Adipose tissue (tissue), 3 donors: ENCODE data around the gene PTTG1IP2. TPM values are rescaled to one million over a fixed set of nuclear protein-coding genes. Genes with fewer than 3 reads are reported as not detected.

Source experiments
- H3K27ac ChIP-seq: one replicate; pipeline ENCODE4 v1.5.1; 2013; ENCODE audit warnings: low read depth, low read length
- WGBS, 3 donors: extraction: QIAGEN DNeasy Blood & Tissue Kit; methylation state at CpG; one replicate each; pipeline ENCODE4 v1.1.7; 2013; 5-methylcytosine and 5-hydroxymethylcytosine counted together
- polyA plus RNA-seq, 3 donors: library from polyadenylated mRNA; stranded (reverse); fragments of 200-250 nt; gene quantifications; one replicate each; pipeline ENCODE4 v1.2.3, GENCODE V29; 2013
- donor health status: healthy with polysubstance abuse.
- donor health status: Bipolar disorder and iron deficiency.
- donor health status: healthy.

PTTG1IP2 gene
- polyA plus RNA-seq, 3 donors: not detected

DNA sequence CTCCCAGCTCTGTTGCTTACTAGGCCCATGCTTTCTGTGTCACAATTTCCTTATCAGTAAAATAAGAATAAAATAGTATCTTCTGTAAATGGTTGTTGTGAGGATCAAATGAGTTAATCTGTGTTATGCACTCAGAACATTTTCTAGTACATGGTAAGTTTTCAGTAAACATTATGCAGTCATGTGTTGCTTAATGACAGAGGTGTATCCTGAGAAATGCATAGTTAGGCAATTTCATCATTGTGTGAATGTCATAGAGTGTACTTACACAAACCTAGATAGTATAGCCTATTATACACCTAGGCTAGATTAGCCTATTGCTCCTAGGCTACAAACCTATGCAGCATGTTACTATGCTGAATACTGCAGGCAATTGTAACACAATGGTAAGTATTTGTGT is 4.4 kb downstream of the PTTG1IP2 start:
- H3K27ac ChIP-seq: no peak overlapping the region

DNA sequence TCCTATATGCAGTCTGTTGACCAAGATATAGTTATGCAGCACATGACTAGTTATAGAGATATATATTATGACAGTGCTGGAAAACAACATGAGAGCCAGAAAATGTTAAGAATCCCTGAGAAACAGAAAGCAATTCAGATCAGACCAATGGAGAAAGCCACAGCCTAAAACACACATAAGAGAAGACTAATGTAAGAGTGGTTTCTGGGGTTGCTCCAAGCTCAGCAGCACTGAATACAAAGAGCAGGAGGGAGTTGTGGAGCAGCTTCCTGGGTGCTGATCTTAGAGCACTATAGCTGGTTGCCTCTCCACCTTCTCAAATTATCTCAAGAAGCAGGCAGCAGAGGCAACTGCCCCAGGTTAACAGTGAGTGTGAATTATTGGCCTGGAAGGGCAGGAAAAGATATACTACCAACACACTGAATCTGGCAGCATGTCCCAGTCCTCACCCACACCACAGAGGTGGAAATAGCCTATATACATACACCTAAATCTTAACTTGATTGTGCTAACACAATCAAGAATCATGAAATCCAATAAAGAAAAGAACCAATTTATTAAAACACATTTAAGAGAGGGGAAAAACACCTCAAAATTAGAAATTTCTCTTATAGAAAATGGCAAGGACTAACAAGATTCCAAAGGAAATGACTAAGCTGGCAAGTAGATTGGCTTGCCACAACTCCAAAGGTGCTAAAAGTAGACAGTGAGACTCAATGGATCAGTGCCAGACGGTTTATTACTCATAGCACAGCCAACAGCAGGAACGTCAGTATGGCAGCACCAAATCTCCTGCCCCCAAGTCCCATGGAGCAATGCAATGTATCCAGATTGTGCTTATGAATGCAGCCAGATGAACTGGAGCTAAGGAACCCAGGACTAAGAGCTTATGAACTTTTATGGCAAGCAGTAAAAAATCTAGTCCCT is 5.1 kb downstream of the PTTG1IP2 start:
- H3K27ac ChIP-seq: no peak overlapping the region
- 72 to 78% (median 73%) methylated on average over 2 of the region's 2 CpGs for WGBS, 3 donors

DNA sequence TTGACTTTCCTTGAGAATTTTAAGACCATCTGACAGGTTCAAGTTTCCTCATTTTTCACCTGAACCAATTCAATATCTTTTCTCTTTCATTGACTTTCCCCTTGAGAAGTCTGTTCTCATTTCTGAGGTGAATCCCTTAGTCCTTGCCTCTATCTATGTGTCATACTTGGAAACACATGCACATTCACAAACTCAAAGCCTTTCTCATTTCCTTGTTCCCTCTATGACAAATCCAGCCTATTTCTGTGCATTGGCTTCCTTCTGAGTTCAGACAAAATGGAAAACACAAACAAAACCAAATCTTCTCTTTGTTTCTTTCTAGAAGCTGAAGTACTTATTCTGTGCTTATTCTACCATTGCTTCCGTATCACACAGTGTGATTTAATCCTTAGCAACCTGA is 13.8 kb downstream of the PTTG1IP2 start:
- WGBS, 3 donors: 91 to 98% (median 97%) methylated on average over 1 of the region's 1 CpG
- no peak overlapping the region for H3K27ac ChIP-seq

DNA sequence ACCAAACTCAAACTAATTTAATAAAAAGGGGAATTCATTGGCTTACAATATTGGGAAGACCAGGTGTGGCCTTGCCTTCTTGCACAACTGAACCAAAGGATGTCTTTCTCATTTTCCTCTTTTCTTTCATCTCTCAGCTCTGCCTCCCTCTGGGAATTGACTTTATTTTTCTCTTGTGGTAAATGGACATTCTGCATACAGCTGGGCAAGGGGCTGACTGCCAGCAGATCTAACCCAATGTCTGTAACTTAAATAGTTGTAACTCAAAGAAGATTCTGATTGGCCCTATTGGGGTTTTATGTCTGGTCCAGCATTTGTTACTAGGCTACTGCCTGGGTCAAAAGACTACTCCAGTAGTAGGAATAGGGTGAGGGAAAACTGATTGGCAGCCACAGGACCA is 15.3 kb downstream of the PTTG1IP2 start:
- H3K27ac ChIP-seq: no peak overlapping the region

DNA sequence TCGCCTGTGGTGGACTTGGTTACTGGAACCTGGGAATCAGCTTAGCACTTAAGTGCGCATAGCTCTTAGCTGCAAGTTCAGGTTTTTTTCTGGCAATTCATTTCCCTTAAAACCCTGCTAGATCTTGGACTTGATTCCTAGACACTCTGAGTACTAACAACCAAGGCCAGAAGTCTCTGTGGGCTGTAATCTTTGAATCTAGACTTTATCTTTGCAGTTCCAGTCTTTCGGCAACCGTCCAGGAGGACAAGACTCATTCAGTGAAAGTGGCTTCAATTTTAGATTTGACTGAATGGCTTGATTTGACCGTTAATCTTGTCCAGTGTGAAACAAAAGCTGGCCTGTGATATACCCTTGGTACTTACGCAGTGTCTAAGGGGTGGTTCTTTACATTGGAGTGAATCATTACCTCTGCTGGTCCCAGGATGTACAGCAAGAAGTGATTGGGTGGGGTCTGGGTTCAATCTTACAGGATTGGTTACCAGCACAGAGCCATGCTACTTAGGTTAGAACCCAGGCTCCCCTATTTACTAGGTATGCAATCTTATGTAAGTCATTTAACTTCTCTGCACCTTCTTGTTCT is 16.4 kb downstream of the PTTG1IP2 start:
- 77 to 83% (median 81%) methylated on average over 6 of the region's 6 CpGs for WGBS, 3 donors
- H3K27ac ChIP-seq: no peak overlapping the region

DNA sequence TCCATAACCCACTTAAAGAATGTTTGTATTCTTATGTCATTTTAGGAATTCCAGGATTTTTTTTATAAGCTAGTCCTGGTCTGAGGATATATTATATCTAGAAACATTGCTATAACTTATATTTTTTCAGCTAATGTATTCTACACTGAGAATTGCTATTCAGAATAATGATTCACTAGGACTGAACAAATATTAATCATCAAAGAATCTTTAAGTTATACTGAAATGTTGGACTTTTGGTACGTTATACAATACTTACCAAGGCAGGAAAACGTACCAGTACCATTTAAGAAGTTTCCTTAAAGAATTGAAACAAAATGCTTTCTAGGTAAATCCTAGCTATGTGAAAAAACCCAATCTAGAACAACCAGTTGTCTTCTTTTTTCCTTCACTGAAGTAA is 18.4 kb downstream of the PTTG1IP2 start:
- WGBS, 3 donors: 62 to 90% (median 82%) methylated on average over 2 of the region's 2 CpGs

DNA sequence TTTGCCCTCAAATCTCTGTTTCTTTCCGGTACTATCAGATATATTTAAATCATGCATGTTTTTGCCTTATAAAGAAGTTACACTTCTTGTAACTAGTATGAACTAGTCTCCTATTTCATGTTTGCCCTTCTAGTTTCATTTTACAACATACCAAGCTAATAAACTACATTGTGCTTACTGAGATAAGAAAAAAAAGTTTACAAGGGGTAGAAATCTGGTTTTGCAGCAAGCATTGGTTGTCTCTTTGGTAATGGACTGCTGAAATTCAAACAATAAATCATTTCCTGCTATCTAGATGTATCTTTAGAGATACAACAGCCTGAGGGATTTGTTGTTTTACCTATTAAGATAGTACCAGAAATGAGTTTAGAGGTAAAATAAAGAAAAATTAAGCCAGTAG is 18.8 kb downstream of the PTTG1IP2 start:
- H3K27ac ChIP-seq: no peak overlapping the region
- WGBS, 3 donors: 81 to 86% (median 82%) methylated on average over 1 of the region's 1 CpG

More for the DNA sequence above, 18.4 kb downstream of the PTTG1IP2 start:
- H3K27ac ChIP-seq: no peak overlapping the region

DNA sequence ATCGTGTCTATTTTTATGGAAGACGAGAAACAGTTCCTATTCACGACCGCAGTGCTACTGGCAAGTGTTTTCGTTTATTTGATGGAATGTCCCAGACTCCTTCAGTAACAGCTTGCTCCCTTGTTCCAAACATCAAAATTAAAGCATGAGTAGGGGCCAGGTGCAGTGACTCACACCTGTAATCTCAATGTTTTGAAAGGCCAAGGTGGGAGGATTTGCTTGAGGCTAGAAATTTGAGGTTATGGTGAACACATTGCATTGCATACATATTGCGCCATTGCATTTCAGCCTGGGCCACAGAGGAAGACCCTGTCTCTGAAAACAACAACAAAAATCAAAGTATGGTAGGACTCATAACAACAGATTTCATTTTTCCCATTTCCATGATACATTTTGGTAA is 22.8 kb downstream of the PTTG1IP2 start:
- H3K27ac ChIP-seq: no peak overlapping the region
- 87 to 94% (median 91%) methylated on average over 6 of the region's 6 CpGs for WGBS, 3 donors

DNA sequence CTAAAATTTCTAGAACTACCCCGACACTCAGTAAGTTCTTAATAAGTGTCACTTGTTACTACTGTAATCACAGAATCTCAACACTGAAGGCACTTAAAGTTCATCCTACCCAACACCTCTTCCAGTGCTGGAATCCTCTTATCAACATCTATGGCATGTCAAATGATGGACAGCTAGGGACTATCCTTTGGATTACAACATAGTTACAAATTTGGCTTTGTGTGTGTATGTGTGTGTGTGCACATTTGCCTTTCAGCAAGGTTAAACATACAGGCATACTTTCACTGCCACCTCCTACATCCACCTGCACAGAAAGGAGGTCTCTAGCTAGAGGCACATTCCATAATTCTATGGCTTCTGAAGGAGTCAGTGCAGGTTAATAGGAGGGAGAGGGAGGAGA is 25.8 kb downstream of the PTTG1IP2 start:
- 93 to 98% (median 97%) methylated on average over 1 of the region's 1 CpG for WGBS, 3 donors
- no peak overlapping the region for H3K27ac ChIP-seq

DNA sequence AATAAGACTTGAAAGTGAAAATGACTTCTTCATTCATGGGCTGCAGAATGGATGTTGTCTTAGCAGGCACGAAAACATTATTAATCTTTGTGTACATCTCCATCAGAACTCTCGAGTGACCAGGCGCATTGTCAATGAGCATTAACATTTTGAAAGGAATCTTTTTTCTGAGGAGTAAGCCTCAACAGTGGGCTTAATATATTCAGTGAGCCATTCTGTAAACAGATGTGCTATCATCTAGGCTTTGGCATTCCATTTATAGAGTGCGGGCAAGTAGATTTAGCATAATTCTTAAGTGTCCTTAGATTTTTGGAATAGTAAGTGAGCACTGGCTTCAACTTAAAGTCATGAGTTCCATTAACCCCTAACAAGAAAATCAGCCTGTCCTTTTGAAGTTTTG is 33.1 kb downstream of the PTTG1IP2 start:
- H3K27ac ChIP-seq: no peak overlapping the region
- 91 to 94% (median 93%) methylated on average over 4 of the region's 4 CpGs for WGBS, 3 donors

DNA sequence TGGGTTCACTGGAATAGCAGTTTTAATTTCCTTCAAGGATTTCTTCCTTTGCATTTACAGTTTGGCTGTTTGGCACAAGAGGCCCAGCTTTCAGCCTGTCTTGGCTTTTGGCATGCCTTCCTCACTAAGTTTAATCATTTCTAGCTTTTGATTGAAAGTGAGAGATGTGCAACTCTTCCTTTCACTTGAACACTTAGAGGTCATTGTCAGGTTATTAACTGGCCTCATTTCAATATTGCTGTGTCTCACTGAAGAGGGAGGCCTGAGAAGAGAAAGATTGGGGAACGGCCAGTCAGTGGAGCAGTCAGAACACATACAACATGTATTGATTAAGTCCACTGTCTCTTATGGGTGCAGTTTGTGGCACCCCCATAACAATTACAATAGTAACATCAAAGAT is 33.9 kb downstream of the PTTG1IP2 start:
- 82 to 93% (median 89%) methylated on average over 1 of the region's 1 CpG for WGBS, 3 donors
- H3K27ac ChIP-seq: no peak overlapping the region

DNA sequence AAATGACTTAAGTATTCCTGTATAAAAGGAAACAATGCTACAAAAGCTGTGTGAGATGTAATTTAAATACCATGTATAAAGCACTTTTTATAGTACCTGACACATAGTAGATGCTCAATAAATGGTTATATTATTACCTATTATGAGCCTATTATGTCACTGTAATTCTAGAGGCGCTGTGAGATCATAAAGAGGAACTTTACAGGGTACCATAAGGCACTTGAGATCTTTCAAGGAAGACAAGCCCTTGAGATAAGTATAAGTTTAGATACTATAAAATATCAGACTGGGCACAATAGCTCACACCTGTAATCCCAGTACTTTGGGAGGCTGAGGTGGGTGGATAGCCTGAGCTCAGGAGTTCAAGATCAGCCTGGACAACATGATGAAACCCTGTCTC is 38.3 kb downstream of the PTTG1IP2 start:
- H3K27ac ChIP-seq: no peak overlapping the region
- 86 to 100% (median 91%) methylated on average over 1 of the region's 1 CpG for WGBS, 3 donors

DNA sequence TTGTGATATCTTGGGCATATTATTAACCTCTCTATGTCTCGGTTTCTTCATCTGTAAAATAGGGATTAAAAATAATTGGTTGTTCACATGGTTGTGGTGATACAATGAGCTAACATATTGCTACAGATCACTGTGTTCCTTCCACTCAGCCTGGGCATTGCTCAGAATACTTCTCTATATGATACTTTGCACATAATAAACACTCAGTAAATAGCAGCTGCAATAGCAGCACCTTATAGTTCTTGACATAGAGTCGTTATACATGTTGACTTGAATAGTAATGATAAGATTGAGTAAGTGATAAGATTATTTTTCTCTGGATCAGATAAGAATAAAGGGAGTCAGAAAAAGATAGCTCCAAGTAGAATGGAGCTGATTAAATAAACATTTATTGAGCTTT is 42.3 kb downstream of the PTTG1IP2 start:
- 77 to 85% (median 84%) methylated on average over 2 of the region's 2 CpGs for WGBS, 3 donors
- H3K27ac ChIP-seq: no peak overlapping the region

DNA sequence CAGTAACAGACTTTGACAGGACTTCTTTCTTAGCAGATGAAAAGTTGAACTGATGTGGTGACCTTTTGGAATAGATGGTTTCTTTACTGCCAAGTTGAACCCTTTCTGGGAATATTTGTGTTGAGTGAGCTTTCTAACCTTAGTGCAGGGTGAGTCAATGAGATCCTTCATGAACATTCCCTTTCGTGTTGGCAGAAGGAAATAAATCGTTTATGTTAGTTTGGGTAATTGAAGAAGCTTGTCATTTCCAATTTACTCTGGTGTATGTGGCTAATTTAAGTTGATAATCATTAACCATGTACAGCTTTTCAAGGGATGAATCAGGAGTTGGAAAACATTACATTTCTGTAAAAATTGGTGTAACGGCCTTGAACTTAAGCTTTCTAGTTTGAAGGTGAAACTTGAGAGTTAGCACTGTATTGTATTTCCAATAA is 43.4 kb downstream of the PTTG1IP2 start:
- H3K27ac ChIP-seq: no peak overlapping the region
- WGBS, 3 donors: 49 to 76% (median 75%) methylated on average over 3 of the region's 3 CpGs

DNA sequence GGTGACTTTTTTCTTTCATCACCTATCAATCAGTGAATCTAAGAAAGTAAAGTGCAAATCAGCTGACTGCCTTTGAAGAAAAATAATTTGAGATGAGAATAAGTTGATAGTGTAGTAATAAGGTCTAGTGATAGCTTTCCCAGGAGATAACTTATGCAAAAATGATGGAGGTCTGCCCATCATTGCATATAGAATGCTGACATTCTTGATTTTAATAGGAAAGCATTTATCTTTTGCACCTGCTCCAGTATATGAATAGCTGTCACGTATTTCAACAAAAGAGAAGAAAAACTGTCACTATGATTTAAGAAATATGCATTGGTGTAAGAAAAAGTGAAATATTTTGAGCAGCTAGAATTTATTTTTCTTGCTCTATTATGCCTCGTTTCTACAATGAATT is 46.8 kb downstream of the PTTG1IP2 start:
- 81 to 87% (median 84%) methylated on average over 2 of the region's 2 CpGs for WGBS, 3 donors
- no peak overlapping the region for H3K27ac ChIP-seq

DNA sequence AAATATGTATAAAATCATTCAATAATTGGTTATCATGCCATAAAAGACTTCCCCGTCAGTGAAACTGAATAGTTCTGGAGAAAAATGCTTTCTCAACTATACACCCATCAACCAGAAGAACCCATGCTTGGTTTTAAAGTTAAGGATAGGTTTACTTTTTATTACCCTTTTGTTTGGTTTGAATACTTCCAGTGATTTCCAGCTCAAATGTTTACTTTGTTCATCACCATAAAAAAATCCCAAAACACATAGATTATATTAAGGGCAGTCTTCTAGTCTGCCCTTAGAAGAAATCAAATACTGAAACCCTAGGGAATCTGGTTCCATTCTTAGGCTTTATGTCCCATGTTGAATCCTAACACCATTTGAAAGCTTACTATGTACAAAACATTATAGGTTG is 49.2 kb downstream of the PTTG1IP2 start:
- WGBS, 3 donors: 88 to 95% (median 91%) methylated on average over 1 of the region's 1 CpG
- H3K27ac ChIP-seq: no peak overlapping the region

DNA sequence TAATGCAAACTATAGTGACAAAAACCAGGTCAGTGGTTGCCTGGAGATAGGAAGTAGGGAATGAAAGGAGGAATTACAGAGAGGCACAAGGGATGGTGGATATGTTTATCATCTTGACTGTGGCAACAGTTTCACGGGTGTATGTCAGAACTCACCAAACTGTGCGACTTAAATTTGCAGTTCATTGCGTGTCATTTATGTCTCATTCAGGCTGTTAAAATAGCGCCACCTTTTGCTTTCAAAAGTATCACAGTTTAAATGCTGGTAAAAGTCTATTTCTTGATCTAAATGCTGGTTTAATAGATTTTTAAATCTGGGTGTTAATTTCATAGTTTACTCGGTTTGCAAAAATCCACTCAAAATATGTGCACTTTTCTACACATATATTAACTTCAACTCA is 51.0 kb downstream of the PTTG1IP2 start:
- H3K27ac ChIP-seq: no peak overlapping the region
- 20 to 31% (median 29%) methylated on average over 5 of the region's 5 CpGs for WGBS, 3 donors

DNA sequence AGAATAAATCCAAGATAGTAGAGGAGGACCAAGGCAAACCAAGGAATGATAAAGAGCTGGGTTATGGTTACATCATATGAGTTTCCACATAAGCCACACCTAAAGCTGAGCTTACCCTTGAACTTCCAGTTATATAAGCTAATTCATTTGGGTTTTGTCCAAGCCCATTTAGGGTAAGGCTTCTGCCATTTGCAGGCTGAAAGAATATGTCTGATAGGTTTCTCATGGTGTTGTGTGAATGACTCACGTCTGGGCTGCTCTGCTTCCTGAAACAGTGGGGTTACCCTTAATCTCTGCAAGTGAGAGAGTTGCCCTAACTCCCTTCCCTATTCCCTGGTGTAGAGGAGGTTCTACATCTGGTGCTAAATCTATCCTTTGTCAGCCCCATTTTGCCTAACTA is 60.8 kb downstream of the PTTG1IP2 start:
- H3K27ac ChIP-seq: no peak overlapping the region
- WGBS, 3 donors: 40 to 91% (median 80%) methylated on average over 1 of the region's 1 CpG

DNA sequence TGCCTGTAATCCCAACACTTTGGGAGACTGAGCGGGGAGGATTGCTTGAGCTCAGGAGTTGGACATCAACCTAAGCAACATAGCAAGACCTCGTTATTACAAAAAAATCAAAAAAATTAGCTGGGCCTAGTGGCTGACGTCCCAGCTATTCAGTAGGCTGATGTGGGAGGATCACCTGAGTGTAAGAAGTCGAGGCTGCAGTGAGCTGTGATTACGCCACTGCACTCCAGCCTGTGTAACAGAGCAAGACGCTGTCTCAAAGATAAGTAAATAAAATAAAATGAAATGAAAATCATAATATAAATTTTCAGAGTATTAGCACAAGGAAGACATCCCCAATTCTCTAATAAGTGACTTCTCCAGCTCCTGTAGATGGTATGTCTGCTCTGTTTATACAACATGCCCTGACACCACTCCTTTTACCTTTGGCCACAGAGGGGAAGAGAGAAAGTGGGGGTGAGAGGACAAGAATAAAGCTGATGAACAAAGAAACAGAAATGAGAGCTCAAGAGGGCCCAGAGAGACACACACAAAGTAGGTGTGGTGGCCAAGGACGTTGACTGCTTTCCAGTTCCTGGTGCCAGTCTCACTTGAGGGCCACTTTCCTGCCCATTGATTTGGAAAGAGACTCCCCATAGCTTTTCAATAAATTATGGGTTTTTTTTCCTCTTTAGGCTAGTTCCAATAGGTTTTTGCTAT is 62.9 kb downstream of the PTTG1IP2 start:
- H3K27ac ChIP-seq: no peak overlapping the region
- WGBS, 3 donors: 77 to 82% (median 77%) methylated on average over 7 of the region's 7 CpGs
